GM19468 (cell line): Measurements from ENCODE around the gene SEPHS2.
"Not testable (repeated sequence)": the region's sequence is repeated elsewhere in the genome, so short reads cannot be mapped to it uniquely, and the experiment has no call there.

Experiments
- ATAC-seq: cut with Tn5 transposase; IDR thresholded peaks from one replicate; pipeline ENCODE4 v1.9.1; 2021; ENCODE audit warnings: mild to moderate bottlenecking, moderate library complexity, moderate number of reproducible peaks; ENCODE audit not compliant: unreplicated experiment; ENCODE audit errors: extremely low read depth

The SEPHS2 gene

GRCh38 chr16:30470632-30470995 lies 24.9 kb upstream of the SEPHS2 start:
- ATAC-seq: no peak

DNA sequence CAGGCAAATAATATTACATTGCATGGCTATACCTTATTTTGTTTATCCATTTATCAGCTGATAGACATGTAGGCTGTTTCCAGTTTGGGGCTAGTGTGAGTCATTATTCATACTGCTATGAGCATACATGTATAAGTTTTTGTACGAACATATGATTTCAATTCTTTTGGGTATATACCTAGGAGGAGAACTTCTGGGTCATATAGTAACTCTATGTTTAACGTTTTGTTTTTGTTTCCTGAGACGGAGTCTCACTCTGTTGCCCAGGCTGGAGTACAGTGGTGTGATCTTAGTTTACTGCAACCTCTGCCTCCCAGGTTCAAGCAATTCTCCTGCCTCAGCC lies 24.5 kb upstream of the SEPHS2 start:
- no peak for ATAC-seq

DNA sequence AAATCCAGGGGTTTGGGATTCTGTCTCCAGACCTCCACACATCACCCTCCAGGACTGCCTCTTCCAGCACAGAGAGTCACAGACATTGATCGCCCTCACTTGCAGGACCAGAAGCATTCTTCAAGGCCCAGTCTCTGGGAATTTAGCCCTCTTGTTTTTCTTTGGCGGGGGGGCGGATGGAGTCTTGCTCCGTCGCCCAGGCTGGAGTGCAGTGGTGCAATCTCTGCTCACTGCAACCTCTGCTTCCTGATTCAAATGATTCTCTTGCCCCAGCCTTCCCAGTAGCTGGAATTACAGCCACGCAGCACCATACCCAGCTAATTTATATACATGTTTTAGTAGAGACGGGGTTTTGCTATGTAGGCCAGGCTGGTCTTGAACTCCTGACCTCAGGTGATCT lies 18.4 kb upstream of the SEPHS2 start:
- ATAC-seq: no peak

DNA sequence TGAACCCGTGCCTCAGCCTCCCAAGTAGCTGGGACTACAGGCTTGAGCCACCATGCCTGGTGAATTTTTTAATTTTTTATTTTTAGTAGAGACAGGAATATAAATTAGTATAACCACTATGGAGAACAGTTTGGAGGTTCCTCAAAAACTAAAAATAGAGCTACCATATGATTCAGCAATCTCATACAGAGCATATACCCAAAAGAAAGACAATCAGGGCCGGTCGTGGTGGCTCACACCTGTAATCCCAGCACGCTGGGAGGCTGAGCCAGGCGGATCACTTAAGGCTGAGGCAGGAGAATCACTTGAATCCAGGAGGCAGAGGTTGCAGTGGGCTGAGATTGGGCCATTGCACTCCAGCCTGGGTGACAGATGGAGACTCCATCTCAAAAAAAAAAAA lies 15.8 kb upstream of the SEPHS2 start:
- not testable (repeated sequence) for ATAC-seq

- no peak for ATAC-seq
These were observed 13.8 kb upstream of the SEPHS2 start for GRCh38 chr16:30459456-30459855.

- peak; percentile 42 for ATAC-seq
These were observed 13.1 kb upstream of the SEPHS2 start for GRCh38 chr16:30458561-30459394.

- no peak for ATAC-seq
These were observed 12.3 kb upstream of the SEPHS2 start for GRCh38 chr16:30457743-30458560.

GRCh38 chr16:30457256-30457655 lies 11.6 kb upstream of the SEPHS2 start:
- ATAC-seq: no peak

DNA sequence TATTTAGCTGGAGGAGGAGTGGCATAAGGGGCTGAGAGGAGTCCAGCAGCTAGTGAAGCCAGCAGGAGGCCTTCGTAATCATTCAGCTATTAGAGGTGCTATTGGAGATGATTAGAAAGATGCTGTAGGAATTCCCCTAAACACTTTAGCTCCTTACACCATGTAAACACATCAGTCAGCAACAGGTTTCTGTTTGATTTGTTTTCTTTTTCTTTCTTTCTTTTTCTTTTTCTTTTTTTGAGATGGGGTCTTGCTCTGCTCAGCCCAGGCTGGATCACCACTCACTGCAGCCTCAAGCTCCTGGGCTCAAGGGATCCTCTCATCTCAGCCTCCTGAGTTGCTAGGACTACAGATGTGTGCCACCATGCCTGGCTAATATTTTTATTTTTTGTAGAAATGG lies 10.6 kb upstream of the SEPHS2 start:
- no peak for ATAC-seq

DNA sequence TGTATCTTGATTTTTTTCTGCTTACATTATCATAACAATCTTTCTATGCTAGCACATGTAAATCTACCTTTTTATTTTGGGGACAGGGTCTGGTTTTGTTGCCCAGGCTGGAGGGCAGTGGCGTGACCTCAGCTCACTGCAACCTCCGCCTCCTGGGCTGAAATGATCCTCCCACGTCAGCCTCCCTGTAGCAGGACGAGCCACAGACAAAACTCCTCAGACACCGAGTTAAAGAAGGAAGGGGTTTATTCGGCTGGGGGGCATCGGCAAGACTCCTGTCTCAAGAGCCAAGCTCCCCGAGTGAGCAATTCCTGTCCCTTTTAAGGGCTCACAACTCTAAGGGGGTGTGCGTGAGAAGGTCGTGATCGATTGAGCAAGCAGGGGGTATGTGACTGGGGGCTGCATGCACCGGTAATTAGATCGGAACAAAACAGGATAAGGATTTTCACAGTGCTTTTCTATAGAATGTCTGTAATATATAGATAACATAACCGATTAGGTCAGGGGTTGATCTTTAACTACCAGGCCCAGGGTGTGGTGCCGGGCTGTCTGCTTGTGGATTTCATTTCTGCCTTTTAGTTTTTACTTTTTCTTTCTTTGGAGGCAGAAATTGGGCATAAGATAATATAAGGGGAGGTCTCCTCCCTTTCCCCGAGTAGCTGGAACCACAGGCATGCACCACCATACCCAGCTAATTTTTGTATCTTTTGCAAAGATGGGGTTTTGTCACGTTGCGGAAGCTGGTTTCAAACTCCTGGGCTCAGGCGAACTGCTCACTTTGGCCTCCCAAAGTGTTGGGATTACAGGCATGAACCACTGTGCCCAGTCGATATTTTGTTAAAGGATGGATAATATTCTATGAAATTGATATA lies 7.3 kb upstream of the SEPHS2 start:
- ATAC-seq: not testable (repeated sequence)

- ATAC-seq: no peak
These were observed 3.4 kb upstream of the SEPHS2 start for GRCh38 chr16:30449116-30449435.

- ATAC-seq: no peak
These were observed 2.0 kb upstream of the SEPHS2 start for GRCh38 chr16:30447512-30448226.

DNA sequence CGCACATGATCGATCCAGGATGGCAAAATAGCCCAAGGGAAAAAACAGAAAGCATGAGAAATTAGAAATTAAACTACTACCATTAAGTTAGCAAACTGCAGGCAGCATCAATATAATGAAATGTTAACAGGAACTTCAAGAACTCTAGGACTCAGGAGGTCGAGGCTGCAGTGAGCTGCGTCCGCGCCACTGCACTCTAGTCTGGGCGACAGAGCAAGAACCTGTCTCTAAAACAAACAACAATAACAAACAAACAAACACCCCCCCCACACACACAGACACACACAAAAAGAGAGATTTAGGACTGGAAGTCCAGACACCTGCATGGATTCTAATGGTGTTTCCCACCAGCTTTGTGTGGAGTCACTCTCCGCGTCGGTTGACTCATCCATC lies 525 bp upstream of the SEPHS2 start:
- no peak for ATAC-seq

GRCh38 chr16:30445149-30445407 lies 596 bp downstream of the SEPHS2 start:
- ATAC-seq: no peak

DNA sequence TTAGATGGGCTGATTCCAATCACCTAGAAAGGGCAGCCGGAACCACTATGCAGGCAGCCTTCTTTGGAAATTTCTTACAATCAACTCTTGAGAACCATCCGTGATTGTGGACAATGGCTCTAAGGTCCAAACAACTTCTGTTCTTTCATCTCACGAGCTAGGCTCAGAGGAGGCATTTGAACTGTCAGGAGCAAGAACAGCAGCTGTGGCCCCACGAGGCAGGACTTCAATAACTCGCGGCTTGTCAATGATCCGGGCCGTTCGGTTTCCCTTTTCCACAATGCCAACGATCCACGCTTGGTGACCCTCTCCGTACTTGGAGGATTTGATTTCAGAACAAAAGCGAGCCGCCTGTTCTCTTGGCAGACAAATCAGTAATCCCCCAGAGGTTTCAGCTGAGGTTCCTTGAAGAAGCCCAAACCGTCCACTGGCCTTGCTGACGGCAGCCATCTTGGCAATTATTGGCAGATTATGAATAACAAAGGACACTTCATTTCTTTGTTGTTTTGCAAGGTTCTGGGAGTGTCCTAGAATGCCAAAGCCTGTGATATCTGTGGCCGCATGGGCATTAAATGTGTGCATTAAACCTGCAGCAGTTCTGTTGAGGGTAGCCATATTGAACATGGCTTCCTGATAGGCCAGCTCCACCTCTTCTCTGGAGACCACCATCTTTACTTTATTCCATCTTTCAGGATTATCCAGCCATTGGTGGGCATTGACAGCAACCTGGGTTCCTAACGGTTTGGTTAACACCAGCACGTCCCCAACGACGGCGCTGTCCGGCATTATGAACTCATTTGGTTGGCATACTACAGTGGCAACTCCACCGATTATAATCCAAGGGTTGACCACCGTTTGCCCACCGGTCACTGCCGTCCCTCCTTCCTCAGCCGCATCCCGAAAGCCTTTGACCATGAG lies 1.2 kb downstream of the SEPHS2 start:
- ATAC-seq: no peak

- ATAC-seq: no peak
These were observed 2.0 kb downstream of the SEPHS2 start for GRCh38 chr16:30443631-30444030.

DNA sequence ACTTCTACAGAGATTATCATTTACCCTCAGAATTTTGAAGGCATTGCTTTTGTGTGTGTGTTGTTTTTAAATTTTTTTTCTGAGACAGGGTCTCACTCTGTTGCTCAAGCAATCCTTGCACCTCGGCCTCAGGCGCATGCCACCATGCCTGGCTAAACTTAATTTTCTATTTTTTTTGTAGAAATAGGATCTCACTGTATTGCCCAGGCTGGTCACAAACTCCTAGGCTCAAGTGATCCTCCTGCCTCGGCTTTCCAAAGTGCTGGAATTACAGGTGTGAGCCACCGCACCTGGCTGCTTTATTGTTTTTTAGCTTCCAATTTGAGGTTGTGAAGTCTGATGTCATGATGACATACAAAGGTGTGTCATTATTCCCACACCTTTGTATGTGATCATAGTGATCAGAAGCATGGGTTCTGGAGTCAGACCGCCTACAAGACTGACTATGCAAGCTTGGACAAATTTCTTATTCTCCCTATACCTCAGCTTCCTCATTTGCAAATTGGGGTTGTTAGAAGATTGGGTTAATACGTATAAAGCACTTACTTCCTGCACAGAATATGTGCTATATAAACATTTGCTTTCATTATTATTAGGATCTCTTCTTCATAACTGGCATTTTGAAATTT lies 5.8 kb downstream of the SEPHS2 start:
- ATAC-seq: no peak

- no peak for ATAC-seq
These were observed 6.8 kb downstream of the SEPHS2 start for GRCh38 chr16:30438835-30439234.

DNA sequence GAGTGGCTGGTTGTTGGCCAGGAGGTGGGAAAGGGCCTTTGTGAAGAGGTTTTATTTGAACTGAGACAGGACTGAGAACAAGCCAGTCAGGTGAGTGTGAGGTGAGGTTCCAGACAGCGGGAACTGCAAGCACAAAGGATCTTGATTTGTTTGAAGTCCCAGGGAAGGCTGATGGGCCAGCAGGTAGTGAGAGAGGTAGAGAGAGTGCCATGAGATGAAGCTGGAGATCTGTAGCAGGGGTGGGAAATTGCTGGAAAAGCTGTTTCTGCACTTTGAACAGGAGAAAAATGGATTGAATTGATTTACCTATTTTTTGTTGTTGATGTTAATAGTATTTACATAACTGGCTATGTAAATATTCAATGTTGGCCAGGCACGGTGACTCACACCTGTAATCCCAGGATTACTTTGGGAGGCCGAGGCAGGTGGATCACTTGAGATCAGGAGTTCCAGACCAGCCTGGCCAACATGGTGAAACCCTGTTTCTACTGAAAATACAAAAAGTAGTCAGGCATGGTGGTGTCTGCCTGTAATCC lies 8.1 kb downstream of the SEPHS2 start:
- ATAC-seq: no peak
